GM18507 (cell line): ENCODE results near the gene PDYN.

Experiments
- DNase-seq: peaks from one replicate; pipeline ENCODE4 v3.0.0; 2011; ENCODE audit warnings: low read depth; ENCODE audit not compliant: insufficient read length; ENCODE audit errors: extremely low spot score
- FAIRE-seq: peaks from 2 replicates; lab custom pipeline; 2011; peaks lifted over from hg19 to GRCh38; lab: Jason Lieb, UNC

PDYN gene

DNA sequence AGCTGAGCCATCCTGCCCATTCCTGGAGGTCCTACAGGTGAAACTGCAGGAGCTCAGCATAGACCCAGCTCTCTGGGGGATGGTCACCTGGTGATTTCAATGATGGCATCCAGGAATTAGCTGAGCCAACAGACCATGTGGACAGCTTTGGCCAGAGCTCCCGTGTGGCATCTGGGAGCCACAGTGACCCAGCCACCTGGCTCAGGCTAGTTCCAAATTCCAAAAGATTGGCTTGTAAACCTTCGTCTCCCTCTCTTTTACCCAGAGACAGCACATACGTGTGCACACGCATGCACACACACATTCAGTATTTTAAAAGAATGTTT lies 54.6 kb downstream of the PDYN start:
- FAIRE-seq: no peak
- no peak for DNase-seq

DNA sequence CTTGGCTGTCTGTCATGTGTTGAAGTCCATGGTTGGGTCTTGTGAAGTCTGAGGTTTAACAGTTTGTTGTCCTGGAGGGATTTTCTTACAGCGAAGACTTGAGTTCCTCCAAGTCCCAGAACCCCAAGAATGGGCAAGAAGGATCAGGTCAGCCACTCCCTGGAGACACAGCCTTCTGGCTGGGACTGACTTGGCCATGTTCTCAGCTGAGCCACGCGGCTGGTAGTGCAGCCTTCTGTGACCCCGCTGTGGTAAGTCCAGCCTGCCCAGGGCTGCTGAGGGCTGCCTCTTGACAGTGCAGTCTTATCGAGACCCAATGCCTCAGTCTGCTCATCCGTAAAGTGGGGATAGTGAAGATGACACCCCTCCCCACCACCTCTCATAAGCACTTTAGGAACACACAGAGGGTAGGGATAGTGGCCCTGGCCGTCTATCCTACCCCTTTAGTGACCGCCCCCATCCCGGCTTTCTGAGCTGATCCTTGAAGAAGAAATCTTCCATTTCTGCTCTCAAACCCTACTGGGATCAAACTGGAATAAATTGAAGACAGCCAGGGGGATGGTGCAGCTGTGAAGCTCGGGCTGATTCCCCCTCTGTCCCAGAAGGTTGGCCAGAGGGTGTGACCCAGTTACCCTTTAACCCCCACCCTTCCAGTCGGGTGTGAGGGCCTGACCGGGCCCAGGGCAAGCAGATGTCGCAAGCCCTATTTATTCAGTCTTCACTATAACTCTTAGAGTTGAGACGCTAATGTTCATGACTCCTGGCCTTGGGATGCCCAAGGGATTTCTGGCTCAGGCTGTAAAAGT lies 55.2 kb downstream of the PDYN start:
- FAIRE-seq (no peak), DNase-seq (no peak)

DNA sequence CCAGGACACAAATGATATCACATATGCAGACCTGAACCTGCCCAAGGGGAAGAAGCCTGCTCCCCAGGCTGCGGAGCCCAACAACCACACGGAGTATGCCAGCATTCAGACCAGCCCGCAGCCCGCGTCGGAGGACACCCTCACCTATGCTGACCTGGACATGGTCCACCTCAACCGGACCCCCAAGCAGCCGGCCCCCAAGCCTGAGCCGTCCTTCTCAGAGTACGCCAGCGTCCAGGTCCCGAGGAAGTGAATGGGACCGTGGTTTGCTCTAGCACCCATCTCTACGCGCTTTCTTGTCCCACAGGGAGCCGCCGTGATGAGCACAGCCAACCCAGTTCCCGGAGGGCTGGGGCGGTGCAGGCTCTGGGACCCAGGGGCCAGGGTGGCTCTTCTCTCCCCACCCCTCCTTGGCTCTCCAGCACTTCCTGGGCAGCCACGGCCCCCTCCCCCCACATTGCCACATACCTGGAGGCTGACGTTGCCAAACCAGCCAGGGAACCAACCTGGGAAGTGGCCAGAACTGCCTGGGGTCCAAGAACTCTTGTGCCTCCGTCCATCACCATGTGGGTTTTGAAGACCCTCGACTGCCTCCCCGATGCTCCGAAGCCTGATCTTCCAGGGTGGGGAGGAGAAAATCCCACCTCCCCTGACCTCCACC lies 56.4 kb downstream of the PDYN start:
- DNase-seq: no peak
- FAIRE-seq: no peak

DNA sequence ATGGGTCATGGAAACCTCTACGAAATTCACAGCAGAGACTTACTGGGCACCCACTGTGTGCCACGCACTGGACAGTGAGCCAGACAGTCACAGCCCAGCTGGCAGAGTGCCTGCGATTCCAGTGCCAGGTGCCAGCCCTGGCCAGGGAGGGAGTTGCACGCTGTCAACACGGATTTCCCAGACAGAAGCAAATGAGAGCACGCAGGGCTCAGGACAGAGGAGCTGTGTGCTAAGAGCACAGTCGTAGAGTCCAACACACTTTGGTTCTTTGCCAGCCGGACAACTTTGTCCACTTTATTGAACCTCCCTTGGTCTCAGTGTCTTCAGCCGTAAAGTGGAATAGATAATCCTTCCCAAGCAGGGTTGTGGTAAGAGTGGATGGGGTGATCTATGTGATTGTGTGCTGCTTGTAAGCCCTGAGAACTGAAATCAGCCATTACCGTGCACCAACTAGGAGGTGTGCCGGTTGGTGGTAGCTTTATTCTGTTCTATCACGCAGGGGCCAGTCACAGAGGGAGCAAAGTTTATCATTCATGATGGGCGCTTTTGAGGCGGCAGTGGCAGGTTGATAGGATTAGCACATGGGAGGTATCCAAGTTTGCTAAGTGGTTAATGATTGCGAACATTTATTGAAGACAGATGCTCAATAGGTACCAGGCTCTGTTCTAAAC lies 58.0 kb downstream of the PDYN start:
- no peak for FAIRE-seq

DNA sequence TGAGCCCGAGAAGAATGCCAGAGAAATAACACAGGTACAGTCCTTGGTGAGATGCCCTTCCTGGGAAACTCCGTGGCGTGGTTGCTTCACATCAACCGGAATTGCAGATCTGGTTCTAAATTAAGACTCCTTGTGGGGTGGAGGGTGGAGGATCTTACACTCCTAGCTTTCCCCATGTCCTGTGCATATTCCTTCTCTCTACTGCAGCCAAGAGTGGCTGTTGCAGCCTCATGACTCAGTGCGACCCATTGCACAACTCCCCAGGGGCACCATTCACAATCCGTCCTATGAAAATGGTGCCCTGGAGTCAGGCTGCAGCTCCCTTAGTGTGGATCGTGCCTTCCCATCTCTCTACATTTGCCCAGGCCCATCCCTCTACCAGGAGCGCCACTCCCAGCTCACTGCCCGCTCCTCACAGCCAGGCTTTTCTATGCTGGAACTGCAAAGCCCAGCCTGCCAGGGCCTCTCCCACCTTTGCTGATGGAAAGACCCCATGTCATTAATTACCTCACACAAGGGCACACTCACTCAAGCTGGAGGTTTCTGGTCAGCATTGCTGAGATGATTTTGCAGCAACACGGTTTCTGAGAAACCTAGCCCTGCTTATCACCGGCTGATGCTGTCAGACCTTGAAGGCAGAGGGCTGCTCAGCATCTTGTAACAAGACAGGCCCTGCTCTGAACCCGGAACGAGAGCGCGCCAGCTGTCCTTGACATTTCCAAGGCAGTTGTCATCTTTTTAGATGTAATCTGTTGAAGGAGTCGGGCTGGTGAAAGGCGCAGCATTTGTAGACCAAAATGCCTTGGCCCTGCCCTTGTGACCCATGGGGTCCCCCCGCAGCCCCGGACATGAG lies 58.9 kb downstream of the PDYN start:
- no peak for DNase-seq
- no peak for FAIRE-seq

More for the DNA sequence above, 58.0 kb downstream of the PDYN start:
- no peak for DNase-seq

DNA sequence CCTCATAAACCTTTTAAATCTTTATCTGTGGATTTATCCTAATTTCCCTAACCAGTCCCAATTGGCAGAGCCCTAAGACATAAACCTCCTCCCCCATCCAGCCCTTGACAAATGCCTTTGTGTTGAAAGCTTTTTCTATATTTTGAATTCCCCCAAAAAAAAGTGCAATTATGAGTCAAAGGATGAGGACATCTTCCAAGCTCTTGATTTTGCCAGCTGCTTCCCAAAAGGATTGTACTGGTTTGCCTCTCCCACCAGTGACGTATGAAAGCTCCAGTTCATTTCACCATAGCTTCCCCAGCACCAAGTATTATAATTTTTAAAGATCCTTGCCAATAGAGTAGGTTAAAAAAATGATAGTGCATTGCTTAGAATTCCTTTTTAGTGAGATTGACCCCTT lies 59.7 kb downstream of the PDYN start:
- no peak for DNase-seq

DNA sequence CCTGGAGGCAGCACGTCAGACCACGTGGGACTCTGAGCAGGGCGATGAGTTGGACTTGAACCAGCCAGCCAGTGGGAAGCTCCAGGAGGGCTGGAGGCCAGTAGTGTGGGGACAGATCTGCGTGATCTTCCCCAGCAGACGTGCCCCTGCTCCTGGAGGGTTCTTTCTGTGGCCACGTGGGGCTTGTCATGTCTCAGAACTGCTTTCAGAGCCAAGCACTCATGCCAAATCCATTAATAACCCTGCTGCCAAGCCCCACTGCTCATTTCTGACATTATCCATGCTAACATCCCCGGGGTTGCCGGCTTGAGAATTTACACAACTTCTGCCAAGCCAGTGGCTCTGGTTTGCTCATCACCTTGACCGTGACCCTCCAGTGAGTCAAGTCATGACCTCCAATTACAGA lies 60.4 kb downstream of the PDYN start:
- no peak for FAIRE-seq
- DNase-seq: no peak

More for the DNA sequence above, 59.7 kb downstream of the PDYN start:
- FAIRE-seq: no peak

DNA sequence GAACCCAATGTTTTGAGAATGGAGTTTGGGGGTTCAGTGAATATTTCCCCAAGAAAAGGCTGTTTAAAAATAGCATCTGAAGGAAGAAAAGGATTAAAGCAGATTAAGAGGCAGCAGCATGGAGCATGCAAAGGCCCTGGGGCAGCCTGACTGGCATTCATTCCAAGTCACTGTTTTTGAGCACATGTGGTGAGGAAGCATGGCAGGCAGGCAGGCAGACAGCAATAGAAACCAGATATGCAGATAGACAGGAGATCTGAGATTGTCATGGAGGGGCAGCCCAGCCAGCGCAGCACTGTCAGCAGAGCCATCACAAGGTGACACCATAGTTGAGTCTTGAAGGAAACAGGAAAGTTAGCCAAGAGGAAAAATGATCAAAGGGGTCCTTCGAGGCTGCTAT lies 60.9 kb downstream of the PDYN start:
- FAIRE-seq: no peak

DNA sequence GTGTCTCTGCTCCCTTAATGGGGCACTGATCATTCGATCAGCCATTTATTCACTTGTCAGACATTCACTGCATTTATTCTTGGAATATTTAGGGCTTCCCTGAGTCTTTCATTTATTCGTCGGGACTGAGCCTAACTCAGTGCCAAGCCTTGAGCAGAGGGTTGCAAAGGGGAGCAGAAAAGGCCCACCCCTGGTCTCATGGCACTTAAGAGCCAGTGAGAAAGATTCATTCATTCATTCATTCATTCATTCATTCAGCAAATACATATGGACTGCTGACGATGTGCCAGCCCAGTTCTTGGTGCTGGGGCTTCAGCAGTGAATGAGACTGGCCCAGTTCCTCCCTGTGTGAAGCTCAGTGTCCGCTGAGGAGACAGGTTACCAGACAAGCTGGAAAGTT lies 62.0 kb downstream of the PDYN start:
- FAIRE-seq: no peak
- no peak for DNase-seq

More for the DNA sequence above, 60.9 kb downstream of the PDYN start:
- DNase-seq: no peak

DNA sequence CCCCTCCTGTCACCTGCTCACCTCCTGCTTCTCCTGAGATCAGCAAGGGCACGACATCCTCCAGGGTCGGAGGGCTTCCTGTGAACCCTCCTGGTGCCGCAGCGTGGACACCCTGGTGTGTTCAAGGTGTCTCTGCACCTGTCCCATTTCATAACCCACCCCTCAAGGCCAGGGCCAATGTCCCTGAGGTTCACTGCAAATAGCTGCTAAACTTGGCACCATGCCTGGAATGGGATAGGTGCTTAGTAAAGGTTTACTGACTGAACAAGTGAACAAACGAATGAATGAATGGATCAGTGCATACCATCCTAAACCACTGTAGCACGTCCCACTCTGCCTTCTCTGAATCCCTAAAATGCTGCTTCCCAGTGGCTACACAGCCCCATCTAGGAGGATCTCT lies 63.7 kb downstream of the PDYN start:
- DNase-seq (no peak), FAIRE-seq (no peak)

DNA sequence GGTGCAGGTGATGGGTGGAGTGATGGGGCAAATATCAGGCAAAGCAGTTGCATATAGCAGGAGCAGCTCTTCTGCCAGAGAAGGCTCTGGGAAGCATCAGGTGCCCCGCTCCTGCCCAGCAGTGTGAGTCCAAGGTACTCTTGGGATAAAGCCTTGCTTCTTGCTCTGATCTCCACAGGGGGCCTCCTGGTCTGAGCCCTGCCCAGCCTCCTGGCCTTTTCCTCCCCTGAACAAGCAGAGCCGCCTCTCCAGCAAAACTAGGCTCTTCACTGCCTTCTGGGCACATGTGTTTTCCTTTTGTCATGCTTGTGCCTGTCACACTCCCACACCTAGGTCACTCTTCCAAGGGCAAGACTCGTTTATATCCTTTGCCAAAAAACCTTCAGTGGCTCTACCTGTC lies 64.4 kb downstream of the PDYN start:
- DNase-seq (no peak), FAIRE-seq (no peak)

DNA sequence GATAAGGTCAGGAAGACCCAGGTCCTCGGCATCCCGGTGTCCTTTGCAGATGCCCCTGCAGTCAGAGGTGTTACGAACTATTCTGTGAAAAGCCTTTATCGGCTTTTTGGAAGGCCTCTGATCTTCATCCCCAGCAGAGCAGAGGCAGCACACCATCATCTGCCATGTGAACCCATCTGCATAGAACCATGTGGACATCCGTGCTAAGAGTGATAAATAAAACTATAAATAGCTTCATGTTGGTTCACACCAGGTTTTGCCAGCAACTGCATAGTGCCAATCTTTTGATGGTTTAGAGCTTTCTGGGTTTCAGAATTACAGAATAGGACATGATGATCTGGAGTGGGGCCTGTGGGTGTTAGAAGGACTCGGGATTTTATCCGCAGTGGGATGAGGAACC lies 65.1 kb downstream of the PDYN start:
- FAIRE-seq (no peak), DNase-seq (no peak)
